ENCODE results near the gene KCTD2.

GRCh38 chr17:75049706-75050105, 2.7 kb downstream of the KCTD2 start:
- TF ChIP-seq CTCF (IDR thresholded peaks at IDR 0.05): no peak
- no peak for TF ChIP-seq POLR2A (IDR thresholded peaks at IDR 0.05)
- no peak for TF ChIP-seq POLR2AphosphoS5 (IDR thresholded peaks at IDR 0.05; ENCODE audit: insufficient read depth in 1 of 2, low read depth in 1 of 2)

All from vagina (tissue), 2 donors.